Measurements from ENCODE around the gene CSTB. TPM values are rescaled to one million over a fixed set of nuclear protein-coding genes. Genes with fewer than 3 reads are reported as not detected.

The CSTB gene
- total RNA-seq, 1 experiment from 2014 or later = 49.9 TPM

DNA sequence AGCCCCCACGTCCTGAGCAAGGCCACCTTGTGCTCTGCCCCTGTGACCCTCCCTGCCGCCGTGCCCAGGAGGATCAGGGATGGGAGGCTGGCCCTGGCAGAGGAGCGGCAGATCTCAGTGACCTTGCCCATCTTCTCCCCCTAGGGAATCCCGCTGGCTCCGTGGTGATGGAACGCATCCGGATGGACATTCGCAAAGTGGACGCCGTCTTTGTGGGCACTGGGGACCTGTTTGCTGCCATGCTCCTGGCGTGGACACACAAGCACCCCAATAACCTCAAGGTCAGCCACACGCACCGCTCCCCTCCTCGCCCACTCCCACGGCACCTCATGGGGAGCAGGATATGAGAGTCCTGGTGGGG is 22.7 kb downstream of the CSTB start:
- Mint-ChIP-seq H3K9me3 (ENCODE audit: unreplicated experiment) (no peaks in the 10 kb centered on the region), H3K4me3 (ENCODE audit: unreplicated experiment) (no peak overlapping the region), H3K27ac (ENCODE audit: unreplicated experiment) (no peak overlapping the region), H3K27me3 (ENCODE audit: insufficient read depth, unreplicated experiment) (no peaks in the 10 kb centered on the region), H3K4me1 (ENCODE audit: low read depth, unreplicated experiment) (no peaks in the 10 kb centered on the region), H3K36me3 (ENCODE audit: insufficient read depth, unreplicated experiment) (peaks cover 85% of the 10 kb centered on the region)
- no peak for TF ChIP-seq CTCF (IDR thresholded peaks at IDR 0.05; ENCODE audit: insufficient read depth in 1 of 2, low read depth in 1 of 2, low read length in 1 of 2, severe bottlenecking in 1 of 2, unreplicated experiment in 1 of 2)
- Histone ChIP-seq H3K27me3 (replicated peaks; ENCODE audit: control insufficient read depth, insufficient read depth, low read length) (no peaks in the 10 kb centered on the region), H3K9me3 (no peaks in the 10 kb centered on the region), H3K4me3 (ENCODE audit: low read depth, low read length) (no peak overlapping the region), H3K36me3 (ENCODE audit: control insufficient read depth, insufficient read depth, low read length) (peaks cover 5% of the 10 kb centered on the region), H3K4me1 (no peaks in the 10 kb centered on the region)
- no TSS peak for BruUV-seq (replicated peaks)
- DNase-seq = no peak
- ChIA-PET POLR2A (no interaction called here), CTCF (no interaction called here)
- intact Hi-C loops (cut with micrococcal nuclease; ENCODE audit: unreplicated experiment) = no loop called here

GRCh38 chr21:43752758-43753438 is 23.2 kb downstream of the CSTB start:
- Mint-ChIP-seq H3K9me3 (ENCODE audit: unreplicated experiment) (no peaks in the 10 kb centered on the region), H3K27ac (ENCODE audit: unreplicated experiment) (no peak overlapping the region), H3K36me3 (ENCODE audit: insufficient read depth, unreplicated experiment) (peaks cover 83% of the 10 kb centered on the region), H3K4me1 (ENCODE audit: low read depth, unreplicated experiment) (no peaks in the 10 kb centered on the region), H3K27me3 (ENCODE audit: insufficient read depth, unreplicated experiment) (no peaks in the 10 kb centered on the region), H3K4me3 (ENCODE audit: unreplicated experiment) (no peak overlapping the region)
- intact Hi-C loops (cut with micrococcal nuclease; ENCODE audit: unreplicated experiment) = no loop called here
- no TSS peak for BruUV-seq (replicated peaks)
- H3K4me3 ChIP-seq (ENCODE audit: low read depth, low read length) = no peak overlapping the region
- no peak for DNase-seq
- H3K36me3 ChIP-seq (ENCODE audit: control insufficient read depth, insufficient read depth, low read length) = peaks cover 6% of the 10 kb centered on the region
- CTCF ChIA-PET = no interaction called here
- no peaks in the 10 kb centered on the region for H3K9me3 ChIP-seq
- no peaks in the 10 kb centered on the region for H3K4me1 ChIP-seq
- no peaks in the 10 kb centered on the region for H3K27me3 ChIP-seq (replicated peaks; ENCODE audit: control insufficient read depth, insufficient read depth, low read length)
- POLR2A ChIA-PET = no interaction called here
- no peak for TF ChIP-seq CTCF (IDR thresholded peaks at IDR 0.05; ENCODE audit: insufficient read depth in 1 of 2, low read depth in 1 of 2, low read length in 1 of 2, severe bottlenecking in 1 of 2, unreplicated experiment in 1 of 2)

GRCh38 chr21:43751955-43752591 is 24.0 kb downstream of the CSTB start:
- no TSS peak for BruUV-seq (replicated peaks)
- Histone ChIP-seq H3K9me3 (no peaks in the 10 kb centered on the region), H3K4me3 (ENCODE audit: low read depth, low read length) (no peak overlapping the region), H3K4me1 (no peaks in the 10 kb centered on the region), H3K36me3 (ENCODE audit: control insufficient read depth, insufficient read depth, low read length) (peaks cover 5% of the 10 kb centered on the region), H3K27me3 (replicated peaks; ENCODE audit: control insufficient read depth, insufficient read depth, low read length) (no peaks in the 10 kb centered on the region)
- intact Hi-C loops (cut with micrococcal nuclease; ENCODE audit: unreplicated experiment) = no loop called here
- POLR2A ChIA-PET = no interaction called here
- H3K36me3 Mint-ChIP-seq (ENCODE audit: insufficient read depth, unreplicated experiment) = peaks cover 83% of the 10 kb centered on the region
- no peaks in the 10 kb centered on the region for H3K4me1 Mint-ChIP-seq (ENCODE audit: low read depth, unreplicated experiment)
- no peaks in the 10 kb centered on the region for H3K27me3 Mint-ChIP-seq (ENCODE audit: insufficient read depth, unreplicated experiment)
- H3K4me3 Mint-ChIP-seq (ENCODE audit: unreplicated experiment) = no peak overlapping the region
- TF ChIP-seq CTCF (IDR thresholded peaks at IDR 0.05; ENCODE audit: insufficient read depth in 1 of 2, low read depth in 1 of 2, low read length in 1 of 2, severe bottlenecking in 1 of 2, unreplicated experiment in 1 of 2) = no peak
- CTCF ChIA-PET = no interaction called here
- no peaks in the 10 kb centered on the region for H3K9me3 Mint-ChIP-seq (ENCODE audit: unreplicated experiment)
- DNase-seq = no peak
- H3K27ac Mint-ChIP-seq (ENCODE audit: unreplicated experiment) = no peak overlapping the region
